Mesendoderm (in vitro differentiated cells): Measurements from ENCODE around the gene WASF1.

Experiments used
- DNase-seq: peaks from one replicate; pipeline ENCODE4 v3.0.0; 2013
- H2AK5ac ChIP-seq: 2 replicates; pipeline ENCODE4 v1.6.1; 2013; ENCODE audit warnings: low read length, inconsistent platforms
- H2BK120ac ChIP-seq: 2 replicates; pipeline ENCODE4 v1.6.1; 2013; ENCODE audit warnings: low read depth, mild to moderate bottlenecking, low read length, moderate library complexity, mixed read lengths
- H2BK15ac ChIP-seq: replicated peaks from 2 replicates; pipeline ENCODE4 v1.6.1; 2013; ENCODE audit warnings: low read depth, mild to moderate bottlenecking, moderate library complexity
- H2BK5ac ChIP-seq: 2 replicates; pipeline ENCODE4 v1.6.1; 2013; ENCODE audit warnings: low read length, inconsistent platforms
- H3K18ac ChIP-seq: 2 replicates; pipeline ENCODE4 v1.6.1; 2013; ENCODE audit warnings: mild to moderate bottlenecking, low read length, mixed read lengths
- H3K23ac ChIP-seq: one replicate; pipeline ENCODE4 v1.6.1; 2013; ENCODE audit warnings: low read length
- H3K27ac ChIP-seq: 2 replicates; pipeline ENCODE4 v1.5.1; 2013; ENCODE audit warnings: low read depth, mild to moderate bottlenecking, inconsistent platforms, low read length, moderate library complexity
- H3K27me3 ChIP-seq: 2 replicates; pipeline ENCODE4 v1.6.1; 2013; ENCODE audit warnings: low read length, control low read depth, mild to moderate bottlenecking, inconsistent platforms; ENCODE audit not compliant: insufficient read depth, poor library complexity
- H3K36me3 ChIP-seq: 2 replicates; pipeline ENCODE4 v1.6.1; 2013; ENCODE audit warnings: low read length, inconsistent platforms; ENCODE audit not compliant: control insufficient read depth, insufficient read depth
- H3K4ac ChIP-seq: one replicate; pipeline ENCODE4 v1.6.1; 2013; ENCODE audit warnings: low read depth, mild to moderate bottlenecking, low read length, moderate library complexity
- H3K4me1 ChIP-seq: 2 replicates; pipeline ENCODE4 v1.6.1; 2013; ENCODE audit warnings: low read depth, low read length, inconsistent platforms; ENCODE audit not compliant: control insufficient read depth
- H3K4me2 ChIP-seq: 2 replicates; pipeline ENCODE4 v1.6.1; 2013; ENCODE audit warnings: low read length
- H3K4me3 ChIP-seq: 2 replicates; pipeline ENCODE4 v1.5.1; 2013; ENCODE audit warnings: mild to moderate bottlenecking, low read length
- H3K56ac ChIP-seq: one replicate; pipeline ENCODE4 v1.6.1; 2013; ENCODE audit warnings: low read length
- H3K79me1 ChIP-seq: 2 replicates; pipeline ENCODE4 v1.6.1; 2013; ENCODE audit warnings: low read length, inconsistent platforms
- H3K79me2 ChIP-seq: 2 replicates; pipeline ENCODE4 v1.6.1; 2013; ENCODE audit warnings: mild to moderate bottlenecking, low read length; ENCODE audit not compliant: control insufficient read depth, insufficient read depth
- H3K9ac ChIP-seq: 2 replicates; pipeline ENCODE4 v1.6.1; 2013; ENCODE audit warnings: low read length, inconsistent platforms
- H4K5ac ChIP-seq: one replicate; pipeline ENCODE4 v1.6.1; 2013; ENCODE audit warnings: low read length
- H4K8ac ChIP-seq: one replicate; pipeline ENCODE4 v1.6.1; 2013; ENCODE audit warnings: low read depth, mild to moderate bottlenecking, control low read depth, low read length, moderate library complexity
- WGBS: extraction: QIAGEN DNeasy Blood & Tissue Kit; methylation state at CpG from one replicate; pipeline ENCODE4 v1.1.7; 2013; ENCODE audit warnings: low lambda C conversion rate, missing lambda C conversion rate; ENCODE audit not compliant: insufficient coverage; ENCODE audit errors: extremely low coverage; 5-methylcytosine and 5-hydroxymethylcytosine counted together

The WASF1 gene

DNA sequence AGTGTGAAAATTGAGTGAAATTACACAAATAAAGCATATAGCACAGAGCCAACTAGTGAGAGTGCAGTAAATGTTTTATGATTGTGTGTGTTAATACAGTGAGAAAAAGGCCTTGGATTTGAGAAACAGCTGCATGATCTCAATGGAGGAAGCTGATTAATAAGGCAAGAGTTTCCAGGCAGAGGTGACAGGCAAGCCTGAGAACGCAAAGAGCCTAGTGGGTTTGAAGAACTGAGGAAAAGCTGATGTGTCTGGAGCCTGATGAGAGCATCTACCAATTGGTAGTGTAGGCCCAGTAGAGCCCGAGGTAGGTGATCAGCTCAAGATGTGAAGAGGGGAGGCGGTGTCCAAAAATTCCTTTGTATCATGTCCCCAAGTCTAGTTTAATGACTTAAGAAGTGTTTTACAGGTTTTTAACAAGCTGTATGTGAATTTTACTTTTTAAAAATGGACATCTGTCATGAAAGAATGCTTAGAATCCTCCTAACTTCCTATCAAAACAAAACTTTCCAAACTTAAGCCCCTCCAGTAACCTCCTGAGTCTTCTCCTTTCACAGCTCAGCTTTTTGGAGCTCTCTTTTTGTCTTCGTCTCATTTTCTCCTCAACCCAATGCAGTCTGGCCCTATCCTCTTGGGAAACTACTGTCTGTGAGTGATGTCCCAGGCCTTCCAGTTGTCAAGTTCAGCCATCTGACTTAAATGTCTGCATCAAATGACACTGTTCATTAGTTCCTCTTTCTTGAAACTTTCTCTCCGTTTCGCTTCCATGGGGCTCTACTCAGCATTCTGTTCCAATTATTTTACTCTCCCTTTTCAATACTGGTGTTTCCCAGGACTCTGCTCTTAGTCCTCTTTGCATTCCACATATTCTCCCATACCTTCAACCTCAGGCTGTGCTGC, 1.9 kb upstream of the WASF1 start:
- no peak overlapping the region for H2AK5ac ChIP-seq
- WGBS = no CpG with 5 or more reads among the region's 6 CpGs
- no peak overlapping the region for H2BK120ac ChIP-seq
- peak overlapping the region; percentile 34 for H3K4me2 ChIP-seq
- H3K4me3 ChIP-seq = peak overlapping the region; percentile 95
- no peaks in the 10 kb centered on the region for H3K4me1 ChIP-seq
- H2BK5ac ChIP-seq = no peak overlapping the region
- H3K79me1 ChIP-seq = peaks cover 14% of the 10 kb centered on the region
- no peak overlapping the region for H2BK15ac ChIP-seq
- H4K5ac ChIP-seq = no peak overlapping the region
- H3K9ac ChIP-seq = peak overlapping the region; percentile 94
- no peaks in the 10 kb centered on the region for H3K27me3 ChIP-seq
- no peak for DNase-seq
- H3K79me2 ChIP-seq = peaks cover 37% of the 10 kb centered on the region
- no peak overlapping the region for H4K8ac ChIP-seq
- H3K36me3 ChIP-seq = no peaks in the 10 kb centered on the region
- H3K23ac ChIP-seq = no peak overlapping the region
- H3K56ac ChIP-seq = peak overlapping the region; percentile 94
- no peak overlapping the region for H3K18ac ChIP-seq
- H3K27ac ChIP-seq = no peak overlapping the region
- no peak overlapping the region for H3K4ac ChIP-seq

GRCh38 chr6:110180228-110181008, 948 bp upstream of the WASF1 start, which contains the start of gene CDC40:
TSS of gene CDC40 (plus strand) at chr6:110180427. CDS start at chr6:110180445, 18 bp downstream.
- DNase-seq = no peak

DNA sequence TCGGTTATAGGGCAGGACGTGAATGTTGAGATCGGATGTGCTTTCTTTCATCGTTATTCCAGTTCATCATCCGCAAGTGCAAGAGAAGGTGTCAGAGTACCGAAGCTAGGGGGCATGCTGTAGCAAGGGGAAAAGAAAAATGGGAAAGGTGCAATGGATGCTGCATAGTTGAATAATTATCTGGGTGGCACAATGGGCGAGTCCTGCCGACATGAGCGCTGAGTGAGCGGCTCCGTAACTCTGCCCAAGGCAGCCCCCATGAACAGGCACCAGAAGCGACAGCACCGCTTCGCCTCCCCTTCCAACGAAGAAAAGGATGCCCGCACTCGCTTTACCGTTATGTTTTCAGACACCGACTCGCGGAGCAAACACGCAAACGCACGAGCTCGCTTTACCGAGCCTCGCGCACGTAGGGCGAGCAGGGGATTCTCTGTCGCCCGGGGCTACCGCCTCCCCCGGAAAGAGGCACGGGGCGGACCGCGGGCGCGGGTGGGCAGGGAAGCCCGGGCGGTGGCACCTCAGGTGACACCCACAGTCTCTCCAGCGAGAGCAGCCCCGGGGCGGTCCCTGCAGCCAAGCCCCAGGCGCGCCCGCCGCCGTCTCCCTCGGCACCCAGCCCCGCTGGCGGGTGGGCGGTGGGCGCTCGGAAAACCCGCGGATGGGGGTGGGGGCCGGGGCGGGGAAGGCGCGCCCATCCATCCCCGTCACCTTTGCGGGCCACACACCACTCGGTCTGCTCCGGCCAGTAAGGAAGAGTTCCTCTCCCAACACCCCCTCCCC, 654 bp downstream of the WASF1 start:
- H3K4me3 ChIP-seq = peak overlapping the region; percentile 82
- no CpG with 5 or more reads among the region's 66 CpGs for WGBS
- H3K36me3 ChIP-seq = no peaks in the 10 kb centered on the region
- peak overlapping the region; percentile 83 for H3K4me2 ChIP-seq
- peak; percentile 81 for DNase-seq
- no peak overlapping the region for H2BK5ac ChIP-seq
- peak overlapping the region; percentile 84 for H3K9ac ChIP-seq
- H3K79me1 ChIP-seq = peaks cover 15% of the 10 kb centered on the region
- H4K5ac ChIP-seq = no peak overlapping the region
- no peak overlapping the region for H2AK5ac ChIP-seq
- no peak overlapping the region for H3K23ac ChIP-seq
- H3K79me2 ChIP-seq = peaks cover 34% of the 10 kb centered on the region
- peak overlapping the region; percentile 15 for H3K18ac ChIP-seq
- peak overlapping the region; percentile 89 for H3K27ac ChIP-seq
- H3K56ac ChIP-seq = peak overlapping the region; percentile 93
- H3K4me1 ChIP-seq = no peaks in the 10 kb centered on the region
- no peak overlapping the region for H3K4ac ChIP-seq
- no peaks in the 10 kb centered on the region for H3K27me3 ChIP-seq
- H2BK120ac ChIP-seq = no peak overlapping the region
- no peak overlapping the region for H4K8ac ChIP-seq
- no peak overlapping the region for H2BK15ac ChIP-seq

More at GRCh38 chr6:110180228-110181008, 948 bp upstream of the WASF1 start, which contains the start of gene CDC40:
- peak within 1 kb of the TSS; percentile 94 for H3K9ac ChIP-seq
- no peaks in the 10 kb centered on the region for H3K27me3 ChIP-seq
- no peaks in the 10 kb centered on the region for H3K4me1 ChIP-seq
- H2BK120ac ChIP-seq = no peak within 1 kb of the TSS
- no peak within 1 kb of the TSS for H2AK5ac ChIP-seq
- peak within 1 kb of the TSS; percentile 69 for H2BK5ac ChIP-seq
- no peaks in the 10 kb centered on the region for H3K36me3 ChIP-seq
- no peak within 1 kb of the TSS for H3K4ac ChIP-seq
- H3K4me3 ChIP-seq = peak within 1 kb of the TSS; percentile 95
- H3K56ac ChIP-seq = peak within 1 kb of the TSS; percentile 94
- H3K27ac ChIP-seq = peak within 1 kb of the TSS; percentile 89
- no peak within 1 kb of the TSS for H2BK15ac ChIP-seq
- no peak within 1 kb of the TSS for H4K8ac ChIP-seq
- no peak within 1 kb of the TSS for H4K5ac ChIP-seq
- no CpG with 5 or more reads among the region's 28 CpGs for WGBS
- peaks cover 13% of the 10 kb centered on the region for H3K79me1 ChIP-seq
- peak within 1 kb of the TSS; percentile 11 for H3K23ac ChIP-seq
- peaks cover 33% of the 10 kb centered on the region for H3K79me2 ChIP-seq
- H3K4me2 ChIP-seq = peak within 1 kb of the TSS; percentile 34
- peak within 1 kb of the TSS; percentile 15 for H3K18ac ChIP-seq

GRCh38 chr6:110173506-110174132, 5.9 kb downstream of the WASF1 start:
- H2BK15ac ChIP-seq = no peak overlapping the region
- H2AK5ac ChIP-seq = no peak overlapping the region
- peak; percentile 48 for DNase-seq
- H3K27me3 ChIP-seq = no peaks in the 10 kb centered on the region
- H3K4me1 ChIP-seq = no peaks in the 10 kb centered on the region
- H3K36me3 ChIP-seq = no peaks in the 10 kb centered on the region
- no peak overlapping the region for H3K18ac ChIP-seq
- H3K79me2 ChIP-seq = peaks cover 22% of the 10 kb centered on the region
- H4K8ac ChIP-seq = no peak overlapping the region
- H3K27ac ChIP-seq = no peak overlapping the region
- H3K23ac ChIP-seq = no peak overlapping the region
- no peak overlapping the region for H4K5ac ChIP-seq
- no peak overlapping the region for H3K56ac ChIP-seq
- no peak overlapping the region for H3K9ac ChIP-seq
- no peak overlapping the region for H3K4me3 ChIP-seq
- no peak overlapping the region for H3K4ac ChIP-seq
- H3K79me1 ChIP-seq = peaks cover 11% of the 10 kb centered on the region
- no peak overlapping the region for H2BK5ac ChIP-seq
- no peak overlapping the region for H3K4me2 ChIP-seq
- 100% methylated on average over 2 of the region's 4 CpGs for WGBS
- H2BK120ac ChIP-seq = no peak overlapping the region

DNA sequence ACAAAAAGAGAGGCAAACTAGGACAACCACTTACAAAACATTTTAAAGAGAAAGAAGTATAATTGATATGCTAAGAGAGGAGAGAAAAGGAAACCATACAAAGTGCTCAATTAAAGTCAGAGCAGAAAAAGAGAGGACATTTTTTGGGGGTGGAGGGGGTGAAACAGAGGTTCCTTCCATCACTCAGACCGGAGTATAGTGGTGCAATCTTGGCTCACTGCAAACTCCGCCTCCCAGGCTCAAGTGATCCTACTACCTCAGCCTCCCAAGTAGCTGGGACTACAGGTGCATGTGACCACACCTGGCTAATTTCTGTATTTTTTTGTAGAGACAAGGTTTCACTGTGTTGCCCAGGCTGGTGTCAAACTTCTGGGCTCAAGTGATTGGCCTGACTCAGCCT, 9.4 kb downstream of the WASF1 start:
- Histone ChIP-seq H4K8ac (no peak overlapping the region), H3K79me2 (peaks cover 24% of the 10 kb centered on the region), H3K56ac (no peak overlapping the region), H2AK5ac (no peak overlapping the region), H2BK5ac (no peak overlapping the region), H3K4ac (no peak overlapping the region), H2BK15ac (no peak overlapping the region), H3K27me3 (no peaks in the 10 kb centered on the region), H3K27ac (no peak overlapping the region), H3K36me3 (no peaks in the 10 kb centered on the region), H3K4me1 (no peaks in the 10 kb centered on the region), H3K4me2 (no peak overlapping the region), H3K79me1 (peaks cover 10% of the 10 kb centered on the region), H4K5ac (no peak overlapping the region), H3K9ac (no peak overlapping the region), H3K18ac (no peak overlapping the region), H3K23ac (no peak overlapping the region), H2BK120ac (no peak overlapping the region), H3K4me3 (no peak overlapping the region)
- WGBS = no CpG with 5 or more reads among the region's 2 CpGs
- DNase-seq = no peak
